ENCODE measurements around the gene DENND4C. TPM values are rescaled to one million over a fixed set of nuclear protein-coding genes. Genes with fewer than 3 reads are reported as not detected.

Gene DENND4C
- total RNA-seq: 22.4 and 23.2 TPM in 2 replicates

GRCh38 chr9:19230355-19231125 lies at the start of gene DENND4C:
Gene DENND4C (plus strand): TSS chr9:19230693. CDS start chr9:19276175, 45,482 bp downstream.

GRCh38 chr9:19408693-19409400 lies 178.4 kb downstream of the DENND4C start, which contains the start of gene ACER2:
Gene ACER2 (plus strand): TSS chr9:19409009. CDS start chr9:19409085, 76 bp downstream.

Other genes with a start within 250 kb of the DENND4C start
- not detected in 2 replicates for gene SAXO1, start 197.5 kb upstream of the DENND4C start, total RNA-seq
- 84.0 and 96.8 TPM in 2 replicates for gene RRAGA, start 181.3 kb upstream of the DENND4C start, total RNA-seq
- 8.7 and 13.6 TPM in 2 replicates for gene HAUS6, start 127.8 kb upstream of the DENND4C start, total RNA-seq
- gene PLIN2, start 103.2 kb upstream of the DENND4C start, total RNA-seq: 79.0 and 89.6 TPM in 2 replicates
- 1,606 and 2,453 TPM in 2 replicates for gene RPS6, start 149.5 kb downstream of the DENND4C start, total RNA-seq
- 0.56 and 1.3 TPM in 2 replicates for gene ACER2, start 178.3 kb downstream of the DENND4C start, total RNA-seq